ENCODE results near the gene PUSL1. TPM values are rescaled to one million over a fixed set of nuclear protein-coding genes. Genes with fewer than 3 reads are reported as not detected.

PUSL1 gene
- total RNA-seq, 6 experiments from 2014 or later: 5.6 to 21.6 (median 8.4) TPM

DNA sequence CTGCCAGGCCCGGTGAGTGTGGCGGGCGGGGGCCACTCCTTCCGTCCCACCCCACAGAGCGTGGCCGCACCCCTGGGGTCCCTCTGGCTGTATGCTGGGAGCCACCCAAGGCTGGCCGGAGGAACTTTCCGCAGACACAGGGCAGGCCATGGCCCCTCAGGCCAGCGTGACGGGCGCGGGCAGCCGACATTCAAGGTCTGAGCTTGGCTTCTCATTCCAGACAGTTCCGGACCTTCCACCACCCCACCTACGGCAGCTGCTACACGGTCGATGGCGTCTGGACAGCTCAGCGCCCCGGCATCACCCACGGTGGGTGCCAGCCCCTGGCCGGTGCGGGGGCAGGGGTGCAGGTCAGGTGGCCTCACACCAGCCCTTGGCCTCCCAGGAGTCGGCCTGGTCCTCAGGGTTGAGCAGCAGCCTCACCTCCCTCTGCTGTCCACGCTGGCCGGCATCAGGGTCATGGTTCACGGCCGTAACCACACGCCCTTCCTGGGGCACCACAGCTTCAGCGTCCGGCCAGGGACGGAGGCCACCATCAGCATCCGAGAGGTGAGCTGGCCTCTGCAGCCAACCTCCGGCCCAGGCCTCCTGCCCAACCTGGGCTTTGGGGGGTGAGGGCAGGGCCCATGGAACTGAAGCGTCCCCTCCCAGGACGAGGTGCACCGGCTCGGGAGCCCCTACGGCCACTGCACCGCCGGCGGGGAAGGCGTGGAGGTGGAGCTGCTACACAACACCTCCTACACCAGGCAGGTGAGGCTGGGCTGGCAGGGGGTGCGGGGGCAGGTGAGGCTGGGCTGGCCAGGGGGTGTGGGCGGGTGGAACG lies 20.9 kb upstream of the PUSL1 start:
- H3K9me3 ChIP-seq: no peaks in the 10 kb centered on the region
- intact Hi-C loops (cut with DNase I): no loop called here
- H3K27me3 ChIP-seq: no peaks in the 10 kb centered on the region
- H3K4me1 ChIP-seq: no peaks in the 10 kb centered on the region
- no peak overlapping the region for H3K4me3 ChIP-seq
- no peak for DNase-seq
- TF ChIP-seq CTCF (IDR thresholded peaks at IDR 0.05) (no peak), POLR2A (IDR thresholded peaks at IDR 0.05) (no peak)
- H3K36me3 ChIP-seq: no peaks in the 10 kb centered on the region
- 100% methylated on average over 1 of the region's 46 CpGs for WGBS (ENCODE audit: insufficient coverage, low coverage, low lambda C conversion rate, missing lambda C conversion rate)
- no peak overlapping the region for H3K27ac ChIP-seq
- no peak for ATAC-seq

DNA sequence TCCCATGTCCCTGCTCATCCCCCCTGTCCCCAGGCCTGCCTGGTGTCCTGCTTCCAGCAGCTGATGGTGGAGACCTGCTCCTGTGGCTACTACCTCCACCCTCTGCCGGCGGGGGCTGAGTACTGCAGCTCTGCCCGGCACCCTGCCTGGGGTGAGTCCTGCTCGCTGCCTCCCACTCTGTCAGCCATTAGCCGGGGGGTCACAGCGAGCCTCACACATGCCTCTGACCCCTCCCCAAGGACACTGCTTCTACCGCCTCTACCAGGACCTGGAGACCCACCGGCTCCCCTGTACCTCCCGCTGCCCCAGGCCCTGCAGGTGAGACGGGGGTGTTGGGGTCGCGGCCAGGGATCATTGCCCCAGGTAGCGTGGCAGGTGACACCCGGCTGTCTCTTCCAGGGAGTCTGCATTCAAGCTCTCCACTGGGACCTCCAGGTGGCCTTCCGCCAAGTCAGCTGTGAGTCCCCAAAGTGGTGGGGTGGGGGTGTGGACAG lies 18.1 kb upstream of the PUSL1 start:
- TF ChIP-seq CTCF (IDR thresholded peaks at IDR 0.05) (peak; percentile 57 to 81 (median 74)), POLR2A (IDR thresholded peaks at IDR 0.05) (no peak)
- Histone ChIP-seq H3K4me1 (no peaks in the 10 kb centered on the region), H3K4me3 (no peak overlapping the region), H3K27ac (no peak overlapping the region), H3K36me3 (no peaks in the 10 kb centered on the region), H3K9me3 (no peaks in the 10 kb centered on the region), H3K27me3 (no peaks in the 10 kb centered on the region)
- ATAC-seq (peak; percentile 80 to 86 (median 82)), DNase-seq (peak; percentile 76 to 81 (median 81))
- WGBS (ENCODE audit: insufficient coverage, low coverage, low lambda C conversion rate, missing lambda C conversion rate): 22% methylated on average over 5 of the region's 15 CpGs
- intact Hi-C loops (cut with DNase I): loop anchor here (5.0 to 10.0 kb wide), 2 partner anchors 45 to 168 kb away; partner anchors contain the start of gene C1QTNF12 (in 1 of the 2)

DNA sequence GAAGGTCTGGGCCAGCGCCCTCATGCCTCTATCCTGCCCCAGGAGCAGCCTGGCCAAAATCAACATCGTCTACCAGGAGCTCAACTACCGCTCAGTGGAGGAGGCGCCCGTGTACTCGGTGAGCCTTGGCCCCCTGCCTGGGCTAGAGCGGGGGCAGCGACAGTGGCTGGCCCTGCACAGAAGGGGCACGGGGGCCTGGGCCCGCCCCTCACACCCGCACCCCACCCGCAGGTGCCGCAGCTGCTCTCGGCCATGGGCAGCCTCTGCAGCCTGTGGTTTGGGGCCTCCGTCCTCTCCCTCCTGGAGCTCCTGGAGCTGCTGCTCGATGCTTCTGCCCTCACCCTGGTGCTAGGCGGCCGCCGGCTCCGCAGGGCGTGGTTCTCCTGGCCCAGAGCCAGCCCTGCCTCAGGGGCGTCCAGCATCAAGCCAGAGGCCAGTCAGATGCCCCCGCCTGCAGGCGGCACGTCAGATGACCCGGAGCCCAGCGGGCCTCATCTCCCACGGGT lies 17.3 kb upstream of the PUSL1 start:
- no CpG with 5 or more reads among the region's 28 CpGs for WGBS (ENCODE audit: insufficient coverage, low coverage, low lambda C conversion rate, missing lambda C conversion rate)
- ATAC-seq: peak; percentile 28 to 43 (median 37)
- Histone ChIP-seq H3K36me3 (no peaks in the 10 kb centered on the region), H3K27me3 (no peaks in the 10 kb centered on the region), H3K9me3 (no peaks in the 10 kb centered on the region), H3K4me1 (no peaks in the 10 kb centered on the region), H3K27ac (no peak overlapping the region), H3K4me3 (no peak overlapping the region)
- intact Hi-C loops (cut with DNase I): loop anchor here (5.0 to 10.0 kb wide), 2 partner anchors 46 to 169 kb away; partner anchors contain the start of gene C1QTNF12 (in 1 of the 2)
- DNase-seq: no peak
- TF ChIP-seq CTCF (IDR thresholded peaks at IDR 0.05): no peak
- TF ChIP-seq POLR2A (IDR thresholded peaks at IDR 0.05): no peak

DNA sequence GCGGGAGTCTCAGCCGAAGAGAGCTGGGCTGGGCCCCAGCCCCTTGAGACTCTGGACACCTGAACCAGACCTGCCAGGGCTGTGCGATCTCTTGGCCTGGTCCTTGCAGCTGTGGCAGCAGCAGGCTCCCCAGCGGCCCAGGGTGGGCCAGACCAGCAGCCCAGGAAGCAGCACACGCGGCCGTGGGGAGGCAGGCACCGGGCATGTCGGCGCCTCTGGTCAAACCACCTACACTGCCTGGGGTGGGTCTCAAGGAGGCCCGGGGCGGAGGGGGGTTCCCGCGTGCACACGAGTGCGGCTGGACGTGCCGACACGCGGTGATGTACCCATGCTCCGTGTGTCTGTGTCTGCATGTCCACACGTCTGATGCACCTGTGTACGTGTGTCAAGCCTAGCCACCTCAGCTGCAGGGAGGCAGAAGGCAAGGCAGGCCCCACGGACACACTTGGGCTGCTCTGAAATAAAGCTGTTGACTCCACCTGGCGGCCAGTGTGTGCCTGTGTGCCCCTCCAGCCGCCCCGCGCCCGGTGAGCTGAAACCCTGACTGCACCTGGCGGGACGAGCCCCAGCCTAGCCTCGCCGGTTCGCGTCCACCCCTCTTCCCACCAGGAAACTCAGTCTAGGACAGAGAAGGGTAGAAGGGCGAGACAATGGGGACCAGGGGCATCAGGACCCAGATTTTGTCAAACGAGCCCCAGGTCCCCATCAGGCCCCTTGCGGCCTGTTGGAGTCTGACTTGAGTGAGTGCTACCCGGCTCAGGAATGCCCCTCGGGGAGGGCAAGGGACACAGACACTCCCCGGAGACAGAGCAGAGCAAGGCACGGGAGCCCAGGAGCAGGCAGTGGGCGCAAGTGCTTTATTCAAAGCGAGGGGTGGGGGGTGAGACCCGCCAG lies 16.6 kb upstream of the PUSL1 start:
- Histone ChIP-seq H3K27me3 (no peaks in the 10 kb centered on the region), H3K4me1 (no peaks in the 10 kb centered on the region), H3K36me3 (no peaks in the 10 kb centered on the region), H3K27ac (no peak overlapping the region), H3K4me3 (no peak overlapping the region), H3K9me3 (no peaks in the 10 kb centered on the region)
- no peak for TF ChIP-seq POLR2A (IDR thresholded peaks at IDR 0.05)
- peak; percentile 51 to 65 (median 58) for TF ChIP-seq CTCF (IDR thresholded peaks at IDR 0.05)
- ATAC-seq: peak; percentile 58 to 80 (median 78)
- 66% methylated on average over 3 of the region's 45 CpGs for WGBS (ENCODE audit: insufficient coverage, low coverage, low lambda C conversion rate, missing lambda C conversion rate)
- DNase-seq: peak; percentile 75 to 79 (median 77)
- intact Hi-C loops (cut with DNase I): loop anchor here (5.0 to 10.0 kb wide), 2 partner anchors 47 to 169 kb away; partner anchors contain the start of gene C1QTNF12 (in 1 of the 2)

Measured in right lobe of liver (tissue), 6 donors.